CD4-positive, alpha-beta T cell (primary cell): Measurements from ENCODE around the gene BLNK. TPM values are rescaled to one million over a fixed set of nuclear protein-coding genes. Genes with fewer than 3 reads are reported as not detected.

Source experiments
- ATAC-seq: fragments of 200-7000 bp; cut with Tn5 transposase; one replicate; pipeline ENCODE4 v1.10.0; 2022; ENCODE audit warnings: mild to moderate bottlenecking; ENCODE audit not compliant: poor library complexity
- CTCF ChIA-PET: fragments of 350-600 bp; sonication (Branson Sonifier 250); formaldehyde crosslinking; loops from one replicate; lab custom pipeline; 2021; ENCODE audit warnings: antibody characterized with exemption, inconsistent platforms; lab: Charles Lee
- POLR2A ChIA-PET: fragments of 350-600 bp; sonication (Branson Sonifier 250); formaldehyde crosslinking; loops from one replicate; lab custom pipeline; 2021; ENCODE audit warnings: antibody characterized with exemption, inconsistent platforms; lab: Charles Lee
- DNase-seq, 14 experiments: peaks; one replicate each; pipeline ENCODE4 v3.0.0-alpha.2; 2013 to 2020; ENCODE audit warnings: mixed read lengths in 2 of 14
- H3K27ac ChIP-seq, 2 donors: one replicate each; pipeline versions ENCODE4 v1.5.1 to v1.7.0; 2013; ENCODE audit warnings: low read length in 2 of 2, low read depth in 1 of 2, mild to moderate bottlenecking in 1 of 2
- H3K27me3 ChIP-seq, 2 experiments: 1 replicate in 1 of 2; 2 replicates in 1 of 2; pipeline versions ENCODE4 v1.6.1 to v1.7.0; 2013; ENCODE audit warnings: low read length in 2 of 2, control low read depth in 1 of 2, mild to moderate bottlenecking in 1 of 2, moderate library complexity in 1 of 2; ENCODE audit not compliant: insufficient read depth in 2 of 2, control insufficient read depth in 1 of 2
- H3K36me3 ChIP-seq: one replicate; pipeline ENCODE4 v1.6.1; 2013; ENCODE audit warnings: low read length, control low read depth; ENCODE audit not compliant: insufficient read depth
- H3K4me1 ChIP-seq: one replicate; pipeline ENCODE4 v1.6.1; 2013; ENCODE audit warnings: low read length, control low read depth; ENCODE audit not compliant: insufficient read depth
- H3K4me3 ChIP-seq: one replicate; pipeline ENCODE4 v1.5.1; 2013; ENCODE audit warnings: mild to moderate bottlenecking, low read length, moderate library complexity
- H3K9me3 ChIP-seq, 2 experiments: 1 replicate in 1 of 2; 2 replicates in 1 of 2; pipeline versions ENCODE4 v1.6.1 to v1.7.0; 2013; ENCODE audit warnings: low read length in 2 of 2, mild to moderate bottlenecking in 2 of 2, control low read depth in 1 of 2, moderate library complexity in 1 of 2; ENCODE audit not compliant: control insufficient read depth in 1 of 2, insufficient read depth in 1 of 2
- H3K27ac Mint-ChIP-seq: one replicate; pipeline ENCODE4 v1.8.0; 2020; ENCODE audit warnings: mixed read lengths
- H3K27me3 Mint-ChIP-seq: one replicate; pipeline ENCODE4 v1.8.0; 2021; ENCODE audit warnings: mixed read lengths
- H3K36me3 Mint-ChIP-seq: one replicate; pipeline ENCODE4 v1.8.0; 2021; ENCODE audit warnings: low read depth, mixed read lengths
- H3K4me1 Mint-ChIP-seq: one replicate; pipeline ENCODE4 v1.8.0; 2021; ENCODE audit warnings: low read depth, mixed read lengths
- H3K4me3 Mint-ChIP-seq: one replicate; pipeline ENCODE4 v1.8.0; 2020; ENCODE audit warnings: mild to moderate bottlenecking, mixed read lengths
- H3K9me3 Mint-ChIP-seq: one replicate; pipeline ENCODE4 v1.8.0; 2020; ENCODE audit warnings: mixed read lengths
- CTCF ChIP-seq: fragments of 200-600 bp; IDR thresholded peaks from one replicate; pipeline ENCODE4 v1.8.0; 2022; ENCODE audit warnings: antibody characterized with exemption, mild to moderate bottlenecking
- intact Hi-C, 2 experiments: fragments of 100-400 bp; cut with DNase I in 1 of 2; cut with micrococcal nuclease in 1 of 2; formaldehyde crosslinking; loops; one replicate each; pipeline versions ENCODE4 v1.15.1 to v1.9.0; 2023 to 2025; cut with DNase I, micrococcal nuclease
- total RNA-seq, 174 experiments: library from RNA in 2 of 174; stranded (reverse) in 2 of 174; gene quantifications; one replicate each; pipeline ENCODE4 v1.2.3 and lab custom pipeline; 2021 to 2026

The BLNK gene
- total RNA-seq, 2 experiments from 2014 or later = not detected

- Mint-ChIP-seq H3K9me3 (no peaks in the 10 kb centered on the region), H3K4me3 (no peak overlapping the region), H3K27me3 (peaks cover 18% of the 10 kb centered on the region), H3K36me3 (no peaks in the 10 kb centered on the region), H3K4me1 (no peaks in the 10 kb centered on the region), H3K27ac (no peak overlapping the region)
- ATAC-seq = no peak
- CTCF ChIA-PET = no interaction called here
- no peak for DNase-seq
- POLR2A ChIA-PET = no interaction called here
- Histone ChIP-seq H3K9me3 (no peaks in the 10 kb centered on the region), H3K4me1 (no peaks in the 10 kb centered on the region), H3K36me3 (no peaks in the 10 kb centered on the region), H3K4me3 (no peak overlapping the region), H3K27me3 (peaks cover 0 to 2% of the 10 kb centered on the region in 2 experiments), H3K27ac (no peak overlapping the region)
- no peak for TF ChIP-seq CTCF
- intact Hi-C loops = no loop called here
These were observed 54.6 kb downstream of the BLNK start for GRCh38 chr10:96216775-96217174.

GRCh38 chr10:96212911-96213310 is 58.5 kb downstream of the BLNK start:
- intact Hi-C loops = no loop called here
- H3K27ac ChIP-seq = no peak overlapping the region
- ATAC-seq (no peak), DNase-seq (no peak)
- no peaks in the 10 kb centered on the region for H3K9me3 ChIP-seq
- TF ChIP-seq CTCF = no peak
- no peak overlapping the region for H3K4me3 ChIP-seq
- POLR2A ChIA-PET = no interaction called here
- Mint-ChIP-seq H3K27me3 (peaks cover 15% of the 10 kb centered on the region), H3K4me1 (no peaks in the 10 kb centered on the region), H3K9me3 (no peaks in the 10 kb centered on the region), H3K4me3 (no peak overlapping the region), H3K36me3 (no peaks in the 10 kb centered on the region), H3K27ac (no peak overlapping the region)
- H3K4me1 ChIP-seq = no peaks in the 10 kb centered on the region
- CTCF ChIA-PET = no interaction called here
- H3K36me3 ChIP-seq = no peaks in the 10 kb centered on the region
- H3K27me3 ChIP-seq = peaks cover 0 to 5% of the 10 kb centered on the region in 2 experiments

- Mint-ChIP-seq H3K36me3 (no peaks in the 10 kb centered on the region), H3K9me3 (no peaks in the 10 kb centered on the region), H3K4me3 (no peak overlapping the region), H3K27me3 (peaks cover 10% of the 10 kb centered on the region), H3K27ac (no peak overlapping the region), H3K4me1 (no peaks in the 10 kb centered on the region)
- ChIA-PET POLR2A (no interaction called here), CTCF (no interaction called here)
- H3K27me3 ChIP-seq = peaks cover 0 to 5% of the 10 kb centered on the region in 2 experiments
- H3K4me3 ChIP-seq = no peak overlapping the region
- intact Hi-C loops = no loop called here
- no peaks in the 10 kb centered on the region for H3K4me1 ChIP-seq
- no peak for TF ChIP-seq CTCF
- no peaks in the 10 kb centered on the region for H3K9me3 ChIP-seq
- H3K36me3 ChIP-seq = no peaks in the 10 kb centered on the region
- H3K27ac ChIP-seq = no peak overlapping the region
- no peak for DNase-seq
- no peak for ATAC-seq
These were observed 59.6 kb downstream of the BLNK start for GRCh38 chr10:96211764-96212163.
